Activated CD4-positive, alpha-beta T cell treated with anti-CD3 and anti-CD28 coated beads for 36 hours (primary cell): Measurements from ENCODE around the gene OR4M1. TPM values are rescaled to one million over a fixed set of nuclear protein-coding genes. Genes with fewer than 3 reads are reported as not detected.
"Not testable (repeated sequence)": the region's sequence is repeated elsewhere in the genome, so short reads cannot be mapped to it uniquely, and the experiment has no call there.

Experiments used
- ATAC-seq: fragments of 200-7000 bp; cut with Tn5 transposase; one replicate; pipeline ENCODE4 v1.10.0; 2021; ENCODE audit warnings: mild to moderate bottlenecking, moderate library complexity
- CTCF ChIA-PET: fragments of 350-600 bp; sonication (Branson Sonifier 250); formaldehyde crosslinking; loops from one replicate; lab custom pipeline; 2021; ENCODE audit warnings: antibody characterized with exemption; lab: Charles Lee
- POLR2A ChIA-PET: fragments of 350-600 bp; sonication (Branson Sonifier 250); formaldehyde crosslinking; loops from one replicate; lab custom pipeline; 2021; ENCODE audit warnings: antibody characterized with exemption, inconsistent platforms; lab: Charles Lee
- DNase-seq: peaks from one replicate; pipeline ENCODE4 v3.0.0-alpha.2; 2020
- H3K27ac Mint-ChIP-seq: one replicate; pipeline ENCODE4 v1.8.0; 2021; ENCODE audit warnings: mixed read lengths
- H3K27me3 Mint-ChIP-seq: one replicate; pipeline ENCODE4 v1.8.0; 2021; ENCODE audit warnings: mixed read lengths
- H3K36me3 Mint-ChIP-seq: one replicate; pipeline ENCODE4 v1.8.0; 2021; ENCODE audit warnings: low read depth, mixed read lengths
- H3K4me1 Mint-ChIP-seq: one replicate; pipeline ENCODE4 v1.8.0; 2021; ENCODE audit warnings: mixed read lengths
- H3K4me3 Mint-ChIP-seq: one replicate; pipeline ENCODE4 v1.8.0; 2021; ENCODE audit warnings: mild to moderate bottlenecking, moderate library complexity, mixed read lengths
- H3K9me3 Mint-ChIP-seq: one replicate; pipeline ENCODE4 v1.8.0; 2021; ENCODE audit warnings: low read depth, mixed read lengths
- intact Hi-C, 2 experiments: fragments of 100-400 bp; cut with DNase I in 1 of 2; cut with micrococcal nuclease in 1 of 2; formaldehyde crosslinking; loops; one replicate each; pipeline versions ENCODE4 v1.14.2 to v1.15.1; 2022 to 2024; cut with DNase I, micrococcal nuclease
- total RNA-seq, 2 experiments: library from RNA; stranded (reverse); gene quantifications; one replicate each; pipeline ENCODE4 v1.2.3, GENCODE V29; 2021

The OR4M1 gene
- total RNA-seq, 2 experiments from 2014 or later = not detected

GRCh38 chr14:19823765-19824164 is 50.5 kb downstream of the OR4M1 start:
- POLR2A ChIA-PET = no interaction called here
- Mint-ChIP-seq H3K27me3 (peaks cover 2% of the 10 kb centered on the region), H3K27ac (no peak overlapping the region), H3K36me3 (no peaks in the 10 kb centered on the region), H3K9me3 (peaks cover 3% of the 10 kb centered on the region), H3K4me3 (no peak overlapping the region), H3K4me1 (no peaks in the 10 kb centered on the region)
- no peak for ATAC-seq
- intact Hi-C loops = no loop called here
- CTCF ChIA-PET = no interaction called here
- no peak for DNase-seq

DNA sequence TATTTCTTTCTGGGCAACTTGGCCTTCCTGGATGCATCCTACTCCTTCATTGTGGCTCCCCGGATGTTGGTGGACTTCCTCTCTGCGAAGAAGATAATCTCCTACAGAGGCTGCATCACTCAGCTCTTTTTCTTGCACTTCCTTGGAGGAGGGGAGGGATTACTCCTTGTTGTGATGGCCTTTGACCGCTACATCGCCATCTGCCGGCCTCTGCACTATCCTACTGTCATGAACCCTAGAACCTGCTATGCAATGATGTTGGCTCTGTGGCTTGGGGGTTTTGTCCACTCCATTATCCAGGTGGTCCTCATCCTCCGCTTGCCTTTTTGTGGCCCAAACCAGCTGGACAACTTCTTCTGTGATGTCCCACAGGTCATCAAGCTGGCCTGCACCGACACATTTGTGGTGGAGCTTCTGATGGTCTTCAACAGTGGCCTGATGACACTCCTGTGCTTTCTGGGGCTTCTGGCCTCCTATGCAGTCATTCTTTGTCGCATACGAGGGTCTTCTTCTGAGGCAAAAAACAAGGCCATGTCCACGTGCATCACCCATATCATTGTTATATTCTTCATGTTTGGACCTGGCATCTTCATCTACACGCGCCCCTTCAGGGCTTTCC is 54.4 kb downstream of the OR4M1 start:
- H3K4me1 Mint-ChIP-seq, DNase-seq, H3K4me3 Mint-ChIP-seq, intact Hi-C loops, ATAC-seq, H3K9me3 Mint-ChIP-seq, H3K36me3 Mint-ChIP-seq, H3K27me3 Mint-ChIP-seq, CTCF ChIA-PET, POLR2A ChIA-PET, H3K27ac Mint-ChIP-seq: not testable (repeated sequence)

GRCh38 chr14:19828314-19828713 is 55.0 kb downstream of the OR4M1 start:
- H3K27ac Mint-ChIP-seq = no peak overlapping the region
- DNase-seq (no peak), ATAC-seq (no peak)
- POLR2A ChIA-PET = no interaction called here
- H3K9me3 Mint-ChIP-seq = peaks cover under 1% of the 10 kb centered on the region
- H3K27me3 Mint-ChIP-seq = peaks cover 5% of the 10 kb centered on the region
- CTCF ChIA-PET = no interaction called here
- H3K36me3 Mint-ChIP-seq = no peaks in the 10 kb centered on the region
- H3K4me3 Mint-ChIP-seq = no peak overlapping the region
- H3K4me1 Mint-ChIP-seq = no peaks in the 10 kb centered on the region
- intact Hi-C loops = no loop called here

Other genes starting within 250 kb of the OR4M1 start
- not detected for gene OR11H2, start 59.6 kb upstream of the OR4M1 start, total RNA-seq
- not detected for gene OR4Q3, start 29.9 kb upstream of the OR4M1 start, total RNA-seq
- gene OR4N2, start 30.3 kb downstream of the OR4M1 start, total RNA-seq = not detected
- not detected for gene OR4K2, start 101.6 kb downstream of the OR4M1 start, total RNA-seq
- gene OR4K5, start 147.1 kb downstream of the OR4M1 start, total RNA-seq = not detected
- gene OR4K1, start 157.4 kb downstream of the OR4M1 start, total RNA-seq = not detected
- gene OR4K15, start 202.1 kb downstream of the OR4M1 start, total RNA-seq = not detected
- not detected for gene OR4Q2, start 228.7 kb downstream of the OR4M1 start, total RNA-seq
- gene OR4K14, start 245.8 kb downstream of the OR4M1 start, total RNA-seq = not detected